ENCODE data around the gene PDE2A.

PDE2A gene

DNA sequence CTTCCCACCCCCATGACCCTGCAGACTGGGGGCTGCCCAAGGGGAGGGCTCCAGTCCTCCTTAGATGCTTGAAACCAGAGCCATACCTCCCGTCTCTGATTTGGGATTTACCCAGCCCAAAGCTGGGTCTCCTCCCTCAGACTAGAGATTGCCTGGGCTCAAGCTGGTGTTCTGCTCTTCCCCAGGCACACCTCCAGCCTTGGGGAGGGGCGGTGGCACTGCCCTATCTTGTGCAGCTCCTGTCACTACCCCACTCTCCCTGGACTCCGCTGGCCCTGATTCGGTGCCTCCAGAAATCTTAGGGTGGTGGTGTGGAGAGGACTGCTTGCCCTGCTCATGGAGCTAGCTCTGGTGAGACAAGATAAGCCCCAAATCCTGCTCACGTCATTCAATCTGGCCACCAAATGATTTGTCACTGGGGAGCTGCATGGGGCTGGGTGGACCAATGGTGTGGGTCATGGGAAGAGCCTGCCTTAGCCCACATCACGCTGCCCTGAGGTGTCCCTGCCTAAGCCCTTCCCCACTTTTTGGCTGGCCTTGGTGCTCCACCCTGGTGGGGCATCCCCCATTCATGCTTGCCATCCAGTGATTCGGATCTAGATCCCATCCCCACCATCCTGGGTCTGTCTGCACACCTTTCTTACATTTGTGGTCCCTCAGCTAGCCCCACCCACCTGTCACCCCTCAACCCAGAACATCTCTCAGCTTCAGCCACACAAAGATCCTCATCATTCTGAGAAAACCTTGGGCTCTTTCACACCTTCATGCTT is 87.7 kb downstream of the PDE2A start:
- no peak for DNase-seq

DNA sequence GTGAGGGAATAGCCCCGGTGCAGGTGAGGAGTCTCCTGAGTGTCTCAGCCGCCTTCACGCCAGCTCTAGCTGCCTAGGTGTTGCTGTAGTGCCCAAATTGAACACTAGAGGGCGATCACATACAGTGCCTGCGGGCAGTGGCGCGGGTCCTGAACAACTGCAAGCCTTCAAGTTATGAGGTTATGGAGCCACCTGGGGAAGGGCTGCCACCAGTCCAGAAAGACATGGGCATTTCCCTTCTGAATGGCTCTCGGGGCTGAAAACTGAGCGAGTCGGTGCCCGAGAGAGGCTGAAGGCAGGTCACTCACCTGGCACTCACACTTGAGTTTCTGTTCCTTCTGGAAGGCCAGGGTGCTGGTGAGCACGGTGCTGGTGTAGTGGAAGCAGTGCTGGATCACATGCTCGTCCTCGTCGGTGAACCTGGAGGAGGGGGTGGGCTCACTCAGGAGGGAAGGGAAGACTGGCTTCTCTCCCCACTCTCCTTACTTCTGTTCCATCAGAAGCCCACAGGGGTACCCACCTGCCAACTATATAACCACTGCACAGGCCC is 88.4 kb downstream of the PDE2A start:
- DNase-seq: no peak

DNA sequence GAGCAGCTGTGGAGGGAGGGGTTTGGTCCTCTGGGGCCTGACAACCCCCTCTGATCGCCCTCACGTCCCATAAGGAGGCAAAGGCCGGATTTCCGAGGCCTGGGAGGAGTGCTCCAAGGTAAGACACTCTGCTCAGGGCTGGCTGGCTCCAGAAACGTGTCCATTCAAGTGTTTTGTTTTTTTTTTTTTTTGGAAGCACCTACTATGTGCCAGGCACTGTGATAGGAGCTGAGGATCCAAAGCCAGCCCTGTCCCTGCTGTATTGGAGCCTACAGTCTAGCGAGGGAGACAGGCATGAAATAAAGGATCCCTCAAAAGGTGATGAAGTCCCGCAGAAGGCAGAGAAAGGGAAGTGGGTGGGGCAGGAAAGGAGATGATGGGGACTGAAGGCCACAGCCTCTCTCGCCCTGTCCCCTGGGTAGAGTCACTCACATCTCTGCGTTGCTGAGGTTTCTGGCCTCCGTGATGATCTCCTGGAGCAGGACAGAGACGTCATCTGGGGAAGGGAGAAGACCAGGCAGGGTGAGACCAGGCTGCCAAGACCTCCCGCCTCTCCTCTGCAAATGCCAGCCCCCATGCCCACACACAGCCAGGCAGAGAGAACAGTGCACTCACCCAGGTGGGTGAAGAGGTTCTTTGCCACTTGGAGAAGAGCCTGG is 89.2 kb downstream of the PDE2A start:
- no peak for DNase-seq

- no peak for DNase-seq
Measured at GRCh38 chr11:72584293-72584938, 89.8 kb downstream of the PDE2A start.

- DNase-seq: no peak
Measured at GRCh38 chr11:72583616-72584292, 90.5 kb downstream of the PDE2A start.

- DNase-seq: no peak
Measured at GRCh38 chr11:72583177-72583553, 91.1 kb downstream of the PDE2A start.

GRCh38 chr11:72582206-72583176 is 91.7 kb downstream of the PDE2A start:
- no peak for DNase-seq

DNA sequence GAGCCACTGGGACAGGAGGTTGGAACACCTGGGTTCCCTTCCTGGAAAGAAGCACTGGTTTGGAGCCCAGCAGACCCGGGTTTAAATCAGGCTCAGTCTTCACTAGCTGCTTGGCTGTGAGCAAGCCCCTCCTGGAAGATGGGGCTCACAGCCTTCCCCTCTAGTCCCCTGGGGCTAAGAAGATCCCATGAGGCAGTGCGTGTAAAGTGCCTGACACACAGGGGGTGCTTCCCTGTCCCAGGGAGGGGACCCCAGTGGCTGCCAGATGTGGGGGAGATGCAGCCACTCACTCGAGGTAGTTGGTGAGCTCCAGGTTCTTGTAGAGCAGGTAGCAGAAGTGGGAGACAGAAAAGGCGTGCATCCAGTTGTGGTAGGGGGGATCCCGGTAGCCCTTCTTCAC is 93.2 kb downstream of the PDE2A start:
- no peak for DNase-seq

GRCh38 chr11:72580642-72580950 is 93.6 kb downstream of the PDE2A start:
- DNase-seq: no peak

DNA sequence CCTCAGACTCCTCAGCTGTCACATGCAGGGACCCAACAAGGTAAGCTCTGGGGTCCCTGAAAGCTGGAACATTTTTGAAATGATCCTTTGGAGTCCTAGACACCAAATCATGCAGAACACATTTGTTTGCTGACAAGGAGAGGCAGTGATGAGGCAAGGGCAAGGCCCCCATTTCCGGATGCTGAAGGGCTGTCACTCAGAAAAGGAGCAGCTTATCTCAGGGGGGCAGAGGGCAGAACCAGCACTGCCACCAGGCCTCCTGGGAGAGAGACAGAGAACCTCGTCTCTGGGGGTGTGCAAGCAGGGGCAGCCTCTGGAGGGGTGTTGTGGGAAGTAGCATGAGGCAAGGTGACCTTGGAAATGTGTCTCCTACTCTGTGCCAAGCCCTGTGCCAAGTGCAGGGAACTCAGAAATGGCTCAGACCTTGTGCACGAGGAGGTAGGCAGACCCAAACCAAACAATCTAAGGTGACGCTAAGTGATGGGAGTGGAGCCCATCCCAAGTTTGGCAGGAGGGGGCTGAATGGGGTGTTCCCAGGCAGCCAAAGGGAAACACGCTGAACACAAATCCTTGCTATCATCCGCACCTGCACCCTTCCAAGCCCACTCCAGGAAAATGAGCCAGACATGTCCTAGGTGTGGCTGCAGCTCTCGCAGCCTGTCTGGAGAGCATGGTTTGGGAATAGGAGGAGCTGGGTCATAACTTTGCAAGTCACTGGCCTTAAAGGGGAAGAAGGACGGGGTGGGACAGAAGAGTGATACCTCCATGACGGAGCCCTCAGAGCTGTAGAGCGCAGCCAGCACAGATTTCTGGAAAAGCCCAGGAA is 94.2 kb downstream of the PDE2A start:
- no peak for DNase-seq

GRCh38 chr11:72578991-72579815 is 95.0 kb downstream of the PDE2A start:
- DNase-seq: no peak

- DNase-seq: no peak
Measured at GRCh38 chr11:72578566-72578965, 95.7 kb downstream of the PDE2A start.

DNA sequence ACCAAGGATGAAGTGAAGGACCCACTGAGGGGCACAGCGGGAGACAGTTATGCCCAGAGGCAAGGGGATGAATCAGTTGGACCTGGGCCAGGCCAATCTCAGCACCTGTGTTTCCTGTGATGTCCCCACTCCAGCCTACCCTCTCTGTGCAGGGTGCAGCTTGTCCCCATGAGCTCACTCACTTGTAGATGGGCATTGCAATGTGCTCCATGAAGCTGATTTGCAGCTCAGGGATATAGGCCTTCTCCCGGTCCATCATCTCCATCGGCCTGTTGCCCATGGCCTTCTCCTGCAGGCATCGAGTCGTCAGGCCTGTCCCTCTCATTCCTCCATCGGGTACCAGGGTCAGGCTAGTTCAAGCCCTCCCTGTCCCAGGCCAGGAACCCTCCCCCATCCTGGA is 96.2 kb downstream of the PDE2A start:
- no peak for DNase-seq

- DNase-seq: no peak
Measured at GRCh38 chr11:72577271-72577721, 96.9 kb downstream of the PDE2A start.

GRCh38 chr11:72576661-72577060 is 97.6 kb downstream of the PDE2A start:
- DNase-seq: no peak

- DNase-seq: no peak
Measured at GRCh38 chr11:72576243-72576595, 98.0 kb downstream of the PDE2A start.

GRCh38 chr11:72575533-72576242 is 98.5 kb downstream of the PDE2A start:
- no peak for DNase-seq

GRCh38 chr11:72574548-72575460 is 99.4 kb downstream of the PDE2A start:
- no peak for DNase-seq

All from NCI-H2081 treated with DMSO at 0.1 percent for 48 hours (cell line).